HCT116 (cell line): ENCODE results near the gene TCF19.

Experiments used
- CTCF ChIP-seq, 3 experiments: fragments of 200-600 bp in 1 of 3; sonication (generic) in 1 of 3; IDR thresholded peaks in 2 of 3; conservative IDR thresholded peaks in 1 of 3; 2 replicates each; pipeline ENCODE4 v1.5.1; 2012 to 2017; ENCODE audit warnings: low read depth in 2 of 3, low read length in 2 of 3, antibody characterized with exemption in 1 of 3, borderline replicate concordance in 1 of 3, control low read depth in 1 of 3, mild to moderate bottlenecking in 1 of 3, mixed read lengths in 1 of 3, mixed run types in 1 of 3, moderate library complexity in 1 of 3; ENCODE audit not compliant: insufficient read depth in 1 of 3
- EGR1 ChIP-seq: IDR thresholded peaks from 2 replicates; pipeline ENCODE4 v1.6.1; 2012; ENCODE audit warnings: low read depth
- JUND ChIP-seq: IDR thresholded peaks from 2 replicates; pipeline ENCODE4 v1.6.1; 2012
- POLR2A ChIP-seq: IDR thresholded peaks from 2 replicates; pipeline ENCODE4 v1.7.0; 2011; ENCODE audit warnings: borderline replicate concordance; ENCODE audit not compliant: insufficient read depth, insufficient read length; ENCODE audit errors: extremely low read depth
- POLR2AphosphoS5 ChIP-seq: IDR thresholded peaks from 2 replicates; pipeline ENCODE4 v1.6.1; 2011; ENCODE audit warnings: mild to moderate bottlenecking, low read depth, low read length, moderate library complexity
- TF ChIP-seq, protein P1 (sequence below): IDR thresholded peaks from 2 replicates; pipeline ENCODE4 v1.6.1; 2012; ENCODE audit warnings: low read depth
- TF ChIP-seq, protein P2 (sequence below): IDR thresholded peaks from 2 replicates; pipeline ENCODE4 v1.6.1; 2011; ENCODE audit warnings: mild to moderate bottlenecking, low read length, moderate library complexity; ENCODE audit not compliant: insufficient replicate concordance; ENCODE audit errors: extremely low read depth
- TF ChIP-seq, protein P3 (sequence below): IDR thresholded peaks from 2 replicates; pipeline ENCODE4 v1.6.1; 2012

- TF ChIP-seq, protein P1, sequence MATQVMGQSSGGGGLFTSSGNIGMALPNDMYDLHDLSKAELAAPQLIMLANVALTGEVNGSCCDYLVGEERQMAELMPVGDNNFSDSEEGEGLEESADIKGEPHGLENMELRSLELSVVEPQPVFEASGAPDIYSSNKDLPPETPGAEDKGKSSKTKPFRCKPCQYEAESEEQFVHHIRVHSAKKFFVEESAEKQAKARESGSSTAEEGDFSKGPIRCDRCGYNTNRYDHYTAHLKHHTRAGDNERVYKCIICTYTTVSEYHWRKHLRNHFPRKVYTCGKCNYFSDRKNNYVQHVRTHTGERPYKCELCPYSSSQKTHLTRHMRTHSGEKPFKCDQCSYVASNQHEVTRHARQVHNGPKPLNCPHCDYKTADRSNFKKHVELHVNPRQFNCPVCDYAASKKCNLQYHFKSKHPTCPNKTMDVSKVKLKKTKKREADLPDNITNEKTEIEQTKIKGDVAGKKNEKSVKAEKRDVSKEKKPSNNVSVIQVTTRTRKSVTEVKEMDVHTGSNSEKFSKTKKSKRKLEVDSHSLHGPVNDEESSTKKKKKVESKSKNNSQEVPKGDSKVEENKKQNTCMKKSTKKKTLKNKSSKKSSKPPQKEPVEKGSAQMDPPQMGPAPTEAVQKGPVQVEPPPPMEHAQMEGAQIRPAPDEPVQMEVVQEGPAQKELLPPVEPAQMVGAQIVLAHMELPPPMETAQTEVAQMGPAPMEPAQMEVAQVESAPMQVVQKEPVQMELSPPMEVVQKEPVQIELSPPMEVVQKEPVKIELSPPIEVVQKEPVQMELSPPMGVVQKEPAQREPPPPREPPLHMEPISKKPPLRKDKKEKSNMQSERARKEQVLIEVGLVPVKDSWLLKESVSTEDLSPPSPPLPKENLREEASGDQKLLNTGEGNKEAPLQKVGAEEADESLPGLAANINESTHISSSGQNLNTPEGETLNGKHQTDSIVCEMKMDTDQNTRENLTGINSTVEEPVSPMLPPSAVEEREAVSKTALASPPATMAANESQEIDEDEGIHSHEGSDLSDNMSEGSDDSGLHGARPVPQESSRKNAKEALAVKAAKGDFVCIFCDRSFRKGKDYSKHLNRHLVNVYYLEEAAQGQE, result no peak
- TF ChIP-seq CTCF (IDR thresholded peaks at IDR 0.05 in 2 of 3, conservative IDR thresholded peaks at IDR 0.05 in 1 of 3; ENCODE audit: borderline replicate concordance in 1 of 3, insufficient read depth in 1 of 3, low read depth in 2 of 3, low read length in 2 of 3) (no peak), POLR2A (no peak), EGR1 (no peak), POLR2AphosphoS5 (0 out of 2 replicates have a peak, but pooled peaks have one; percentile 25), JUND (no peak)
- TF ChIP-seq, protein P2, sequence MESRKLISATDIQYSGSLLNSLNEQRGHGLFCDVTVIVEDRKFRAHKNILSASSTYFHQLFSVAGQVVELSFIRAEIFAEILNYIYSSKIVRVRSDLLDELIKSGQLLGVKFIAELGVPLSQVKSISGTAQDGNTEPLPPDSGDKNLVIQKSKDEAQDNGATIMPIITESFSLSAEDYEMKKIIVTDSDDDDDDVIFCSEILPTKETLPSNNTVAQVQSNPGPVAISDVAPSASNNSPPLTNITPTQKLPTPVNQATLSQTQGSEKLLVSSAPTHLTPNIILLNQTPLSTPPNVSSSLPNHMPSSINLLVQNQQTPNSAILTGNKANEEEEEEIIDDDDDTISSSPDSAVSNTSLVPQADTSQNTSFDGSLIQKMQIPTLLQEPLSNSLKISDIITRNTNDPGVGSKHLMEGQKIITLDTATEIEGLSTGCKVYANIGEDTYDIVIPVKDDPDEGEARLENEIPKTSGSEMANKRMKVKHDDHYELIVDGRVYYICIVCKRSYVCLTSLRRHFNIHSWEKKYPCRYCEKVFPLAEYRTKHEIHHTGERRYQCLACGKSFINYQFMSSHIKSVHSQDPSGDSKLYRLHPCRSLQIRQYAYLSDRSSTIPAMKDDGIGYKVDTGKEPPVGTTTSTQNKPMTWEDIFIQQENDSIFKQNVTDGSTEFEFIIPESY, result no peak
- TF ChIP-seq, protein P3, sequence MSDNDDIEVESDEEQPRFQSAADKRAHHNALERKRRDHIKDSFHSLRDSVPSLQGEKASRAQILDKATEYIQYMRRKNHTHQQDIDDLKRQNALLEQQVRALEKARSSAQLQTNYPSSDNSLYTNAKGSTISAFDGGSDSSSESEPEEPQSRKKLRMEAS, result no peak
These were observed 19.4 kb upstream of the TCF19 start, which contains the start of gene PSORS1C2 for GRCh38 chr6:31138982-31139381.
